Measurements from ENCODE around the gene ZIC4. TPM values are rescaled to one million over a fixed set of nuclear protein-coding genes. Genes with fewer than 3 reads are reported as not detected.

ZIC4 gene
- total and polyA plus RNA-seq, 9 of the 15 experiments (the other 6 are each of a cell fraction or from before 2014, with no cell fraction given) = not detected

GRCh38 chr3:147394884-147395225 is 11.5 kb downstream of the ZIC4 start (continued):
- TF ChIP-seq KDM2B (CRISPR knock-in tag; IDR thresholded peaks at IDR 0.05) = no peak
- no peak for TF ChIP-seq ZNF280B (CRISPR knock-in tag; IDR thresholded peaks at IDR 0.05)
- TF ChIP-seq E2F4 (CRISPR knock-in tag; IDR thresholded peaks at IDR 0.05; ENCODE audit: low read depth) = no peak
- no peak for TF ChIP-seq TEAD4 (IDR thresholded peaks at IDR 0.05; ENCODE audit: low read length)
- TF ChIP-seq TEAD4 (CRISPR knock-in tag; IDR thresholded peaks at IDR 0.05; ENCODE audit: borderline replicate concordance) = no peak
- TF ChIP-seq KAT7 (CRISPR knock-in tag; IDR thresholded peaks at IDR 0.05; ENCODE audit: borderline replicate concordance) = no peak
- TF ChIP-seq SPI1 (IDR thresholded peaks at IDR 0.05; ENCODE audit: borderline replicate concordance, low read depth, low read length) = no peak
- no peak for TF ChIP-seq SMAD4 (CRISPR knock-in tag; conservative IDR thresholded peaks at IDR 0.05)
- no peak for TF ChIP-seq HSF4 (CRISPR knock-in tag; IDR thresholded peaks at IDR 0.05; ENCODE audit: borderline replicate concordance)

Measured in K562 (cell line).